Right lobe of liver (tissue), 6 donors: Measurements from ENCODE around the gene FCHO1. TPM values are rescaled to one million over a fixed set of nuclear protein-coding genes. Genes with fewer than 3 reads are reported as not detected.
"Not testable (repeated sequence)": the region's sequence is repeated elsewhere in the genome, so short reads cannot be mapped to it uniquely, and the experiment has no call there.

Experiments used
- ATAC-seq, 4 donors: fragments of 200-7000 bp; cut with Tn5 transposase; one replicate each; pipeline ENCODE4 v1.9.1; 2020; ENCODE audit warnings: mild to moderate bottlenecking in 4 of 4, moderate library complexity in 4 of 4
- DNase-seq, 3 donors: peaks; one replicate each; pipeline ENCODE4 v3.0.0-alpha.2; 2020
- H3K27ac ChIP-seq, 3 donors: fragments of 200-600 bp; one replicate each; pipeline ENCODE4 v1.8.0; 2022
- H3K27me3 ChIP-seq, 2 donors: fragments of 200-600 bp; one replicate each; pipeline ENCODE4 v1.8.0; 2022
- H3K36me3 ChIP-seq, 4 donors: fragments of 200-600 bp; sonication (generic) in 1 of 4; one replicate each; pipeline versions ENCODE4 v1.5.1 to v1.8.0; 2017 to 2022; ENCODE audit warnings: control low read depth in 1 of 4
- H3K4me1 ChIP-seq, 4 donors: fragments of 200-600 bp; sonication (generic) in 1 of 4; one replicate each; pipeline versions ENCODE4 v1.5.1 to v1.8.0; 2017 to 2022; ENCODE audit warnings: control low read depth in 1 of 4
- H3K4me3 ChIP-seq, 3 donors: fragments of 200-600 bp; one replicate each; pipeline ENCODE4 v1.8.0; 2022
- H3K9me3 ChIP-seq, 4 donors: fragments of 200-600 bp; sonication (generic) in 1 of 4; one replicate each; pipeline versions ENCODE4 v1.5.1 to v1.8.0; 2017 to 2022; ENCODE audit warnings: control low read depth in 1 of 4
- CTCF ChIP-seq, 4 donors: fragments of 200-600 bp in 3 of 4; fragments of 450-650 bp in 1 of 4; IDR thresholded peaks; one replicate each; pipeline versions ENCODE4 v1.5.1 to v1.8.0; 2016 to 2022; ENCODE audit warnings: antibody characterized with exemption in 4 of 4, mild to moderate bottlenecking in 2 of 4
- POLR2A ChIP-seq: fragments of 450-650 bp; IDR thresholded peaks from one replicate; pipeline ENCODE4 v1.6.1; 2017; ENCODE audit warnings: antibody characterized with exemption, mild to moderate bottlenecking
- WGBS: methylation state at CpG from one replicate; pipeline ENCODE4 v1.1.6; 2018; ENCODE audit warnings: low coverage, low lambda C conversion rate; ENCODE audit not compliant: insufficient coverage; ENCODE audit errors: missing lambda C conversion rate; 5-methylcytosine and 5-hydroxymethylcytosine counted together
- intact Hi-C, 2 donors: fragments of 100-400 bp; cut with DNase I; formaldehyde crosslinking; loops; one replicate each; pipeline versions ENCODE4 v1.11.2 to v1.14.1; 2022
- total RNA-seq, 6 experiments: library from RNA; depleted of rRNA in 2 of 6; stranded (reverse); fragments of >200 nt in 2 of 6; fragmentation: NEBNext Ultra II Directional in 3 of 6; extraction: Animal tissue kit (Norgen Biotek cat#: 25700) in 3 of 6; gene quantifications; one replicate each; pipeline versions ENCODE4 v1.1.0 to v1.2.4, GENCODE V29; 2016 to 2023
- donor health status: DM: no; HTN: yes; CAD: no.
- donor health status: DM: no; HTN: no; CAD: no.
- donor health status: DM: no; HTN: no; CAD: no.
- donor health status: DM: no; HTN: yes; CAD: no.
- donor health status: DM: no; HTN: yes; CAD: no.

Gene FCHO1
- total RNA-seq, 6 experiments from 2014 or later: 0.93 to 3.6 (median 1.3) TPM

DNA sequence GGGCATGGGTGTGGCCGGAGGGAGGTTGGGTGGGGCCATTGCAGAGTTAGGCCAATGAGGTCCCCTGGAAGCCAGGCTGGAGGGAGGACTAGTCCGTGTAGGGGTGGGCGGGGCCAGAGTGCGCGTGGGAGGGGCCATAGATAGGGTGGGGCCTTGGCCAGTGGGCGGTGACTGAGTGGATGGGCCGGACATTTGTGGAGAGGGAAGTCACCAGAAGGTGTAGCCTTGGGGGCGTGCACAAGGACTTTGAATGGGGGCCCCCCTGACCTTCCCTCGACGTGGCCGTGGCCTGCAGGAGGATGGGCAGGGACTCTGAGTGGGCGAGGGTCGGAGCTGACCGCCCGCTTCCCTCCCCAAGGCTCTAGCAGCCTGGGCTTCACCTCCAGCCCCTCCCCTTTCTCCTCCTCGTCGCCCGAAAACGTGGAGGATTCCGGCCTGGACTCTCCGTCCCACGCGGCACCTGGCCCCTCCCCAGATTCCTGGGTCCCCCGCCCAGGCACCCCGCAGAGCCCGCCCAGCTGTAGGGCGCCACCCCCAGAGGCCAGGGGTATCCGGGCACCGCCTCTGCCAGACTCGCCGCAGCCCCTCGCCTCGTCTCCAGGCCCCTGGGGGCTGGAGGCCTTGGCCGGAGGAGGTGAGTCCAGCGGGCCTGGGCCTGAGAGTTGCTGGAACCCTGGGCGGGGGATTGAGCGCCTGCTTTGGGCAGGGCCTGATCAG is 27.1 kb downstream of the FCHO1 start:
- H3K27me3 ChIP-seq: no peaks in the 10 kb centered on the region
- no peaks in the 10 kb centered on the region for H3K9me3 ChIP-seq
- no peak overlapping the region for H3K27ac ChIP-seq
- DNase-seq (peak in 2 of 3 donors; percentile 59 to 61), ATAC-seq (peak; percentile 56 to 64 (median 62))
- H3K4me3 ChIP-seq: no peak overlapping the region
- H3K4me1 ChIP-seq: no peaks in the 10 kb centered on the region
- 15% methylated on average over 19 of the region's 37 CpGs for WGBS
- TF ChIP-seq CTCF (IDR thresholded peaks at IDR 0.05) (no peak), POLR2A (no peak)
- intact Hi-C loops: loop anchor here in 1 of 2 donors (10.0 kb wide), 1 partner anchor 64 kb away; the partner anchor contains the start of gene MAP1S
- no peaks in the 10 kb centered on the region for H3K36me3 ChIP-seq

DNA sequence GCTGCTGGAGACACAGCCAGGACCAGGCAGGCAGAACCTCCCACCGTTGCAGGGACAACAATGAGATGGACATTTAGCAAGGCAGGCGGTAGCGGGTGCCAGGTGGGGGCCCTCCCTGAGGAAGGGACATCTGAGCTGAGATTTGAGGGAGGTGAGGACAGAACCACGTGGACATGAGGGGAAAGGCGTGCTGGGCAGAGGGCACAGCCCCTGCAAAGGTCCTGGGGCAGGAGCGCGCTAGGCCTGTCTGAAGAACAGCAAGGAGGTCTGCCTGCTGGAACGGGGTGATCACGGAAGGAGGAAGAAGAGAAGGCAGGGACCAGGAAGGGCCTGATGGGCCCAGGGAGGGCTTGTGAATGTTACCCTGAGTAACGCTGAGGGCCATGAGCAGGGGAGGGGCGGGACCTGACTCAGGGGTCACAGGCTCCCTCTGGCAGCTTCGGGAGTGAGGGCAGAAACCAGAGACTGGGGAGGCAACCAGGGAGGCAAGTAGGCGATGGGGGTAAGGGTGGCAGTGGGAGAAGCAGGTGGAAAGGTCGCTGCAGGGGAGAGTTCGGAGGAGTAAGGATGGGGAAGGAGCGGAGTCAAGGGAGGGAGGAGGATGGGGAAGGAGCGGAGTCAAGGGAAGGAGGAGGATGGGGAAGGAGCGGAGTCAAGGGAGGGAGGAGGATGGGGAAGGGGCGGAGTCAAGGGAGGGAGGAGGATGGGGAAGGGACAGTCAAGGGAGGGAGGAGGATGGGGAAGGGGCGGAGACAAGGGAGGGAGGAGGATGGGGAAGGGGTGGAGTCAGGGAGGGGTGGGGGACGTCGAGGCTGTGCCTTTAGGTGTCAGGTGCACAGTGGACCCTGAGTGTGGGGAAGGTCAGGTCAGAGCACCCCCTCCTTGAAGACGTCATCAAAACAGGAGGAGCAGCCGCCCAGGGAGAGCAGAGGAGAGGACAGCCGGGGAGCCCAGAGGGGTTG is 28.0 kb downstream of the FCHO1 start:
- 21% methylated on average over 21 of the region's 25 CpGs for WGBS
- intact Hi-C loops: loop anchor here in 1 of 2 donors (10.0 kb wide), 1 partner anchor 64 kb away; the partner anchor contains the start of gene MAP1S
- ATAC-seq (peak in 3 of 4 donors; percentile 6 to 25 (median 11)), DNase-seq (peak in 2 of 3 donors; percentile 51 to 59)
- Histone ChIP-seq H3K36me3 (no peaks in the 10 kb centered on the region), H3K27me3 (no peaks in the 10 kb centered on the region), H3K27ac (no peak overlapping the region), H3K4me1 (no peaks in the 10 kb centered on the region), H3K9me3 (no peaks in the 10 kb centered on the region), H3K4me3 (no peak overlapping the region)
- TF ChIP-seq CTCF (IDR thresholded peaks at IDR 0.05) (no peak), POLR2A (no peak)

GRCh38 chr19:17780781-17781180 is 29.5 kb downstream of the FCHO1 start:
- no peak for ATAC-seq
- no peak overlapping the region for H3K27ac ChIP-seq
- WGBS: no CpG with 5 or more reads among the region's 2 CpGs
- no peak for TF ChIP-seq CTCF (IDR thresholded peaks at IDR 0.05)
- TF ChIP-seq POLR2A: no peak
- no peaks in the 10 kb centered on the region for H3K36me3 ChIP-seq
- no peaks in the 10 kb centered on the region for H3K4me1 ChIP-seq
- H3K4me3 ChIP-seq: no peak overlapping the region
- intact Hi-C loops: loop anchor here in 1 of 2 donors (10.0 kb wide), 2 partner anchors 74 to 76 kb away; partner anchors contain the start of gene RPL18A
- H3K27me3 ChIP-seq: no peaks in the 10 kb centered on the region
- DNase-seq: no peak
- no peaks in the 10 kb centered on the region for H3K9me3 ChIP-seq

DNA sequence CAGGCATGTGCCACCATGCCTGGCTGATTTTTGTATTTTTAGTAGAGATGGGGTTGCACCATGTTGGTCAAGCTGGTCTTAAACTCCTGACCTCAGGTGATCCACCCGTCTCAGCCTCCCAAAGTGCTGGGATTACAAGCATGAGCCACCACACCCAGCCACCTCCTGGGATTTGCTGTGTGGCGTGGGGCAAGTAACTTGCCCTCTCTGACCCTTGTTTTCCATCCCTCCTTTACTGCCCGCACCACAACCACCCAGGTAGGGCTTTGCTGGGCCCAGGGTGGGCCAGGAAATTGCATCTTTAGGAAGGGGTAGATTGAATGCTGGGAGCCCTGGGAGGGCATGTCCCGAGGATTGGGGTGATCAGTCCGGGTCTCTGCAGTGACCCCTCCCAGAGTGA is 32.4 kb downstream of the FCHO1 start:
- H3K4me3 ChIP-seq, H3K4me1 ChIP-seq, ATAC-seq, H3K9me3 ChIP-seq, H3K27me3 ChIP-seq, H3K36me3 ChIP-seq, H3K27ac ChIP-seq, DNase-seq: not testable (repeated sequence)
- 0% methylated on average over 1 of the region's 5 CpGs for WGBS
- intact Hi-C loops: loop anchor here in 1 of 2 donors (10.0 kb wide), 2 partner anchors 71 to 79 kb away; partner anchors contain the start of gene RPL18A
